WTC11 (cell line): ENCODE measurements around the gene FBN2. TPM values are rescaled to one million over a fixed set of nuclear protein-coding genes. Genes with fewer than 3 reads are reported as not detected.

ENCODE experiments used
- ATAC-seq: fragments of 200-7000 bp; cut with Tn5 transposase; 2 replicates; pipeline ENCODE4 v1.10.0; 2021; ENCODE audit warnings: mild to moderate bottlenecking, moderate library complexity
- CTCF ChIA-PET: fragments of 300-600 bp; sonication (Branson Sonifier 250); formaldehyde crosslinking; loops from one replicate; lab custom pipeline; 2021; ENCODE audit warnings: antibody characterized with exemption; lab: Charles Lee
- POLR2A ChIA-PET: fragments of 350-600 bp; sonication (Branson Sonifier 250); formaldehyde crosslinking; loops from one replicate; lab custom pipeline; 2021; ENCODE audit warnings: antibody characterized with exemption; lab: Charles Lee
- DNase-seq: peaks from one replicate; pipeline ENCODE4 v3.0.0; 2021; ENCODE audit warnings: low spot score
- H3K27ac Mint-ChIP-seq: 2 replicates; pipeline ENCODE4 v1.8.0; 2021; ENCODE audit warnings: mixed read lengths
- H3K27me3 Mint-ChIP-seq: 2 replicates; pipeline ENCODE4 v1.8.0; 2021; ENCODE audit warnings: low read depth, mild to moderate bottlenecking, moderate library complexity, mixed read lengths
- H3K36me3 Mint-ChIP-seq: 2 replicates; pipeline ENCODE4 v1.8.0; 2021; ENCODE audit warnings: mixed read lengths
- H3K4me1 Mint-ChIP-seq: 2 replicates; pipeline ENCODE4 v1.8.0; 2022; ENCODE audit warnings: mixed read lengths
- H3K4me3 Mint-ChIP-seq: 2 replicates; pipeline ENCODE4 v1.8.0; 2021; ENCODE audit warnings: mild to moderate bottlenecking, moderate library complexity, mixed read lengths
- H3K9me3 Mint-ChIP-seq: 2 replicates; pipeline ENCODE4 v1.8.0; 2021; ENCODE audit warnings: mixed read lengths
- CREB1 ChIP-seq: sonication (generic); formaldehyde crosslinking; IDR thresholded peaks from 2 replicates; pipeline ENCODE4 v1.8.0; 2023; ENCODE audit warnings: mild to moderate bottlenecking, missing genetic modification reagents
- EMX1 ChIP-seq: fragments of 250-450 bp; sonication (Bioruptor Pico); IDR thresholded peaks from 2 replicates; pipeline ENCODE4 v1.8.0; 2021; ENCODE audit warnings: mild to moderate bottlenecking
- NFYB ChIP-seq: sonication (generic); formaldehyde crosslinking; conservative IDR thresholded peaks from 2 replicates; pipeline ENCODE4 v1.8.0; 2022; ENCODE audit warnings: low read depth, missing genetic modification reagents
- NR3C1 ChIP-seq: sonication (generic); formaldehyde crosslinking; conservative IDR thresholded peaks from 2 replicates; pipeline ENCODE4 v1.8.1; 2023; ENCODE audit warnings: low read depth, mild to moderate bottlenecking, missing genetic modification reagents
- SMAD4 ChIP-seq: sonication (generic); formaldehyde crosslinking; IDR thresholded peaks from 2 replicates; pipeline ENCODE4 v1.8.0; 2022; ENCODE audit warnings: mild to moderate bottlenecking, missing genetic modification reagents
- ZNF423 ChIP-seq: fragments of 250-450 bp; sonication (Bioruptor Pico); IDR thresholded peaks from 2 replicates; pipeline ENCODE4 v2.1.2; 2022; ENCODE audit warnings: mild to moderate bottlenecking, moderate library complexity
- ZNF671 ChIP-seq: fragments of 250-450 bp; sonication (Bioruptor Pico); IDR thresholded peaks from 2 replicates; pipeline ENCODE4 v1.8.0; 2021; ENCODE audit warnings: mild to moderate bottlenecking
- total RNA-seq: library from RNA; stranded (reverse); gene quantifications from 3 replicates; pipeline ENCODE4 v1.2.3, GENCODE V29; 2021
- TF ChIP-seq, protein P1 (sequence below): sonication (generic); formaldehyde crosslinking; IDR thresholded peaks from 2 replicates; pipeline ENCODE4 v1.8.0; 2022; ENCODE audit warnings: mild to moderate bottlenecking, missing genetic modification reagents
- TF ChIP-seq, protein P2 (sequence below): sonication (generic); formaldehyde crosslinking; IDR thresholded peaks from 2 replicates; pipeline ENCODE4 v1.8.1; 2022; ENCODE audit warnings: low read depth, mild to moderate bottlenecking, moderate library complexity, missing genetic modification reagents, borderline replicate concordance
- TF ChIP-seq, protein P3 (sequence below): sonication (generic); formaldehyde crosslinking; IDR thresholded peaks from 2 replicates; pipeline ENCODE4 v1.8.1; 2022; ENCODE audit warnings: mild to moderate bottlenecking, missing genetic modification reagents, moderate library complexity, borderline replicate concordance
- TF ChIP-seq, protein P4 (sequence below): sonication (generic); formaldehyde crosslinking; IDR thresholded peaks from 2 replicates; pipeline ENCODE4 v1.8.1; 2022; ENCODE audit warnings: mild to moderate bottlenecking, moderate library complexity, missing genetic modification reagents
- TF ChIP-seq, protein P5 (sequence below): sonication (generic); formaldehyde crosslinking; conservative IDR thresholded peaks from 2 replicates; pipeline ENCODE4 v1.8.1; 2023; ENCODE audit warnings: mild to moderate bottlenecking, low read depth, missing genetic modification reagents, moderate library complexity
- TF ChIP-seq, protein P6 (sequence below): fragments of 250-450 bp; sonication (Bioruptor Pico); conservative IDR thresholded peaks from 2 replicates; pipeline ENCODE4 v1.9.0; 2021; ENCODE audit warnings: mild to moderate bottlenecking
- TF ChIP-seq, protein P7 (sequence below): sonication (generic); formaldehyde crosslinking; IDR thresholded peaks from 2 replicates; pipeline ENCODE4 v1.8.1; 2023; ENCODE audit warnings: mild to moderate bottlenecking, moderate library complexity, missing genetic modification reagents

Gene FBN2
- total RNA-seq, 1 experiment from 2014 or later = 56.7 TPM

DNA sequence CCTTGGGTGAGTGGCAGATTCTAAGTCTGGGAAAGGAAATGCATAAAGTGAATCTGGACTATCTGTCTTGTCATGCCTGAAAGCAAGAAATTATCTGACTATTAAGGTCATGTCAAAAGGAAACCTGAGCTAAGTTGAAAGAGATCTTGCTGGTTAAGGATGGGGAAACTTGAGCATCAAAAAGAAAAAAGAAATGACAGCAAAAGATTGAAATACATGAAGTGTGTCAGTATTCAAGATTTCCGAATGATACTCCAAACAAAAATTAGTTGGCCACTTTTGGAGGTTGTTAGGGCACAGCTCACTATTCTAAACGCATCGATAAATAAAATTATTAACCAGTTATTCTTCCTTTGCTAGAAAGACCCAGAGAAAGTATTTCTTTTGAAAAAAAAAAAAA lies 3.3 kb upstream of the FBN2 start (continued):
- TF ChIP-seq, protein P1, sequence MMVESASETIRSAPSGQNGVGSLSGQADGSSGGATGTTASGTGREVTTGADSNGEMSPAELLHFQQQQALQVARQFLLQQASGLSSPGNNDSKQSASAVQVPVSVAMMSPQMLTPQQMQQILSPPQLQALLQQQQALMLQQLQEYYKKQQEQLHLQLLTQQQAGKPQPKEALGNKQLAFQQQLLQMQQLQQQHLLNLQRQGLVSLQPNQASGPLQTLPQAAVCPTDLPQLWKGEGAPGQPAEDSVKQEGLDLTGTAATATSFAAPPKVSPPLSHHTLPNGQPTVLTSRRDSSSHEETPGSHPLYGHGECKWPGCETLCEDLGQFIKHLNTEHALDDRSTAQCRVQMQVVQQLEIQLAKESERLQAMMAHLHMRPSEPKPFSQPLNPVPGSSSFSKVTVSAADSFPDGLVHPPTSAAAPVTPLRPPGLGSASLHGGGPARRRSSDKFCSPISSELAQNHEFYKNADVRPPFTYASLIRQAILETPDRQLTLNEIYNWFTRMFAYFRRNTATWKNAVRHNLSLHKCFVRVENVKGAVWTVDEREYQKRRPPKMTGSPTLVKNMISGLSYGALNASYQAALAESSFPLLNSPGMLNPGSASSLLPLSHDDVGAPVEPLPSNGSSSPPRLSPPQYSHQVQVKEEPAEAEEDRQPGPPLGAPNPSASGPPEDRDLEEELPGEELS (CRISPR knock-in tag) = no peak
- TF ChIP-seq ZNF671 (CRISPR knock-in tag) = no peak
- TF ChIP-seq, protein P2, sequence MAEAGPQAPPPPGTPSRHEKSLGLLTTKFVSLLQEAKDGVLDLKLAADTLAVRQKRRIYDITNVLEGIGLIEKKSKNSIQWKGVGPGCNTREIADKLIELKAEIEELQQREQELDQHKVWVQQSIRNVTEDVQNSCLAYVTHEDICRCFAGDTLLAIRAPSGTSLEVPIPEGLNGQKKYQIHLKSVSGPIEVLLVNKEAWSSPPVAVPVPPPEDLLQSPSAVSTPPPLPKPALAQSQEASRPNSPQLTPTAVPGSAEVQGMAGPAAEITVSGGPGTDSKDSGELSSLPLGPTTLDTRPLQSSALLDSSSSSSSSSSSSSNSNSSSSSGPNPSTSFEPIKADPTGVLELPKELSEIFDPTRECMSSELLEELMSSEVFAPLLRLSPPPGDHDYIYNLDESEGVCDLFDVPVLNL (CRISPR knock-in tag) = no peak
- no peak for TF ChIP-seq EMX1
- no peak for TF ChIP-seq NR3C1 (CRISPR knock-in tag)
- no peak for TF ChIP-seq SMAD4 (CRISPR knock-in tag)
- no peak for TF ChIP-seq CREB1 (CRISPR knock-in tag)
- no peak for TF ChIP-seq NFYB (CRISPR knock-in tag)
- TF ChIP-seq, protein P3, sequence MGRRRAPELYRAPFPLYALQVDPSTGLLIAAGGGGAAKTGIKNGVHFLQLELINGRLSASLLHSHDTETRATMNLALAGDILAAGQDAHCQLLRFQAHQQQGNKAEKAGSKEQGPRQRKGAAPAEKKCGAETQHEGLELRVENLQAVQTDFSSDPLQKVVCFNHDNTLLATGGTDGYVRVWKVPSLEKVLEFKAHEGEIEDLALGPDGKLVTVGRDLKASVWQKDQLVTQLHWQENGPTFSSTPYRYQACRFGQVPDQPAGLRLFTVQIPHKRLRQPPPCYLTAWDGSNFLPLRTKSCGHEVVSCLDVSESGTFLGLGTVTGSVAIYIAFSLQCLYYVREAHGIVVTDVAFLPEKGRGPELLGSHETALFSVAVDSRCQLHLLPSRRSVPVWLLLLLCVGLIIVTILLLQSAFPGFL (CRISPR knock-in tag) = no peak
- TF ChIP-seq, protein P4, sequence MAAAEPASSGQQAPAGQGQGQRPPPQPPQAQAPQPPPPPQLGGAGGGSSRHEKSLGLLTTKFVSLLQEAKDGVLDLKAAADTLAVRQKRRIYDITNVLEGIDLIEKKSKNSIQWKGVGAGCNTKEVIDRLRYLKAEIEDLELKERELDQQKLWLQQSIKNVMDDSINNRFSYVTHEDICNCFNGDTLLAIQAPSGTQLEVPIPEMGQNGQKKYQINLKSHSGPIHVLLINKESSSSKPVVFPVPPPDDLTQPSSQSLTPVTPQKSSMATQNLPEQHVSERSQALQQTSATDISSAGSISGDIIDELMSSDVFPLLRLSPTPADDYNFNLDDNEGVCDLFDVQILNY (CRISPR knock-in tag) = no peak
- TF ChIP-seq, protein P5, sequence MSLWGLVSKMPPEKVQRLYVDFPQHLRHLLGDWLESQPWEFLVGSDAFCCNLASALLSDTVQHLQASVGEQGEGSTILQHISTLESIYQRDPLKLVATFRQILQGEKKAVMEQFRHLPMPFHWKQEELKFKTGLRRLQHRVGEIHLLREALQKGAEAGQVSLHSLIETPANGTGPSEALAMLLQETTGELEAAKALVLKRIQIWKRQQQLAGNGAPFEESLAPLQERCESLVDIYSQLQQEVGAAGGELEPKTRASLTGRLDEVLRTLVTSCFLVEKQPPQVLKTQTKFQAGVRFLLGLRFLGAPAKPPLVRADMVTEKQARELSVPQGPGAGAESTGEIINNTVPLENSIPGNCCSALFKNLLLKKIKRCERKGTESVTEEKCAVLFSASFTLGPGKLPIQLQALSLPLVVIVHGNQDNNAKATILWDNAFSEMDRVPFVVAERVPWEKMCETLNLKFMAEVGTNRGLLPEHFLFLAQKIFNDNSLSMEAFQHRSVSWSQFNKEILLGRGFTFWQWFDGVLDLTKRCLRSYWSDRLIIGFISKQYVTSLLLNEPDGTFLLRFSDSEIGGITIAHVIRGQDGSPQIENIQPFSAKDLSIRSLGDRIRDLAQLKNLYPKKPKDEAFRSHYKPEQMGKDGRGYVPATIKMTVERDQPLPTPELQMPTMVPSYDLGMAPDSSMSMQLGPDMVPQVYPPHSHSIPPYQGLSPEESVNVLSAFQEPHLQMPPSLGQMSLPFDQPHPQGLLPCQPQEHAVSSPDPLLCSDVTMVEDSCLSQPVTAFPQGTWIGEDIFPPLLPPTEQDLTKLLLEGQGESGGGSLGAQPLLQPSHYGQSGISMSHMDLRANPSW (CRISPR knock-in tag) = no peak

DNA sequence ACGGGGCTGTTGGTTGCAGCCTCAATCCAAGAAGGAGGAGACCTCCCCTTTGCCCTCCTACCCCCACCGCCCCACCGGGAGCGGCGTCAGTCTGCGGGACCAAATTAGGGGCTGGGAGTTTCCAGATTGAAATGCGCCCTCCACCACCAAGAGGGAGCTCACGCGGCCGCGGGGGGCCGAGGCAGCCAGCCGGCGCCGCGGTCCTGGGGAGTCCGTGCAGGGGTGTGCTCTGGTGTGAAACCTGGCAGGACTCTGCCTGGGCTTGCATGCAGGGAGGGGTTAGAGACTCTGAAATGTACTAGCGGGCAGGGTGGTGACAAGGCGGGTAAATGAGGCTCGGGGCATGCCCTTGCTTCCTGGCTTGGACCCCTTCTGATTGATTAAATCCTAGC lies 989 bp upstream of the FBN2 start:
- ATAC-seq (peak; percentile 8), DNase-seq (no peak)
- ChIA-PET CTCF (interaction anchor here (1.4 kb wide), 1 partner anchor 136 kb away, joined by 3 read pairs; no protein-coding TSS in a partner anchor), POLR2A (interaction anchor here (0.7 to 1.0 kb wide), 2 partner anchors 26 to 455 kb away, joined by 3 read pairs; no protein-coding TSS in a partner anchor)
- no peak overlapping the region for H3K27ac Mint-ChIP-seq
- peaks cover 51% of the 10 kb centered on the region for H3K27me3 Mint-ChIP-seq
- peaks cover 19% of the 10 kb centered on the region for H3K4me1 Mint-ChIP-seq
- peak overlapping the region; percentile 74 for H3K4me3 Mint-ChIP-seq
- peaks cover 9% of the 10 kb centered on the region for H3K36me3 Mint-ChIP-seq
- H3K9me3 Mint-ChIP-seq = peaks cover 11% of the 10 kb centered on the region
- TF ChIP-seq, protein P6, sequence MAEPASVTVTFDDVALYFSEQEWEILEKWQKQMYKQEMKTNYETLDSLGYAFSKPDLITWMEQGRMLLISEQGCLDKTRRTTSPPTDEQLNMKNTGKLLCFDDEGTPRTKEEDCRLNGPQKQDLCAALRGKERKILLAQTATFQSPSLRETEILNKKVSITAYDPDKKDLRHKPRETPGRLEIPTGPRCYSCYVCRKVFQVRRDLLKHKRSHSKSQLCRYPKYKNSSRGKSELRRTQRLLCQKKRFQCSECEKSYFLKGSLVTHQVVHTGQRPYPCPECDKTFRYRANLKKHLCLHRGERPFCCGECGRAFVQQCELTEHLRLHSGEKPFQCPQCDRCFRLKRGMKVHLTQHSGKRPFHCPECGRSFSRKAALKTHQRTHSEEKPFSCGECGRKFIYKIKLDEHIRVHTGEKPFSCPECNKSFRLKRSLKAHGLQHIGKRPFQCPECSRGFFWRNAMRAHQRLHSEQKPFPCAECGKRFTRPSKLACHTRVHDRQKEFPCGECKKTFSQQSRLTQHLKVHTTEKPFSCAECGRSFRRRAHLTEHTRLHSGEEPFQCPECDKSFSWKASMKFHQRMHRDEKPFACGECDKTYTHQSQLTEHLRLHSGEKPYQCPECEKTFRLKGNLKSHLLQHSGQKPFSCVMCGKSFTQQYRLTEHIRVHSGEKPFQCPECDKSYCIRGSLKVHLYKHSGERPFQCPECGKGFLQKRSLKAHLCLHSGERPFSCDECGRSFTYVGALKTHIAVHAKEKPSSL (CRISPR knock-in tag) = no peak
- TF ChIP-seq ZNF423 (CRISPR knock-in tag) = peak; percentile 47; the same call in 1 of the 2 replicates
- TF ChIP-seq, protein P7, sequence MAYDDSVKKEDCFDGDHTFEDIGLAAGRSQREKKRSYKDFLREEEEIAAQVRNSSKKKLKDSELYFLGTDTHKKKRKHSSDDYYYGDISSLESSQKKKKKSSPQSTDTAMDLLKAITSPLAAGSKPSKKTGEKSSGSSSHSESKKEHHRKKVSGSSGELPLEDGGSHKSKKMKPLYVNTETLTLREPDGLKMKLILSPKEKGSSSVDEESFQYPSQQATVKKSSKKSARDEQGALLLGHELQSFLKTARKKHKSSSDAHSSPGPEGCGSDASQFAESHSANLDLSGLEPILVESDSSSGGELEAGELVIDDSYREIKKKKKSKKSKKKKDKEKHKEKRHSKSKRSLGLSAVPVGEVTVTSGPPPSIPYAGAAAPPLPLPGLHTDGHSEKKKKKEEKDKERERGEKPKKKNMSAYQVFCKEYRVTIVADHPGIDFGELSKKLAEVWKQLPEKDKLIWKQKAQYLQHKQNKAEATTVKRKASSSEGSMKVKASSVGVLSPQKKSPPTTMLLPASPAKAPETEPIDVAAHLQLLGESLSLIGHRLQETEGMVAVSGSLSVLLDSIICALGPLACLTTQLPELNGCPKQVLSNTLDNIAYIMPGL (CRISPR knock-in tag) = peak; percentile 34; the same call in 1 of the 2 replicates
